PC-9 (cell line): ENCODE data around the gene MYCL. TPM values are rescaled to one million over a fixed set of nuclear protein-coding genes. Genes with fewer than 3 reads are reported as not detected.

Source experiments
- BruUV-seq: library from RNA; stranded (reverse); fragments of 400-500 nt; replicated peaks from 2 replicates; lab custom pipeline; 2021; lab: Mats Ljungman, UMichigan
- CTCF ChIA-PET: fragments of 300-600 bp; sonication (Branson Sonifier 250); formaldehyde crosslinking; loops from one replicate; lab custom pipeline; 2022; ENCODE audit warnings: antibody characterized with exemption; lab: Charles Lee
- POLR2A ChIA-PET: fragments of 300-600 bp; sonication (Branson Sonifier 250); formaldehyde crosslinking; loops from one replicate; lab custom pipeline; 2022; ENCODE audit warnings: antibody characterized with exemption; ENCODE audit not compliant: unreplicated experiment; lab: Charles Lee
- DNase-seq, 2 experiments: peaks; one replicate each; pipeline versions ENCODE4 v3.0.0 to v3.0.0-alpha.2; 2015 to 2022; ENCODE audit warnings: mixed read lengths in 1 of 2
- H2AFZ ChIP-seq: fragments of 200-600 bp; sonication (generic); 2 replicates; pipeline ENCODE4 v1.8.1; 2017; ENCODE audit warnings: antibody characterized with exemption
- H3F3A ChIP-seq: fragments of 200-600 bp; sonication (generic); 2 replicates; pipeline ENCODE4 v1.8.1; 2017; ENCODE audit warnings: antibody characterized with exemption, mild to moderate bottlenecking, low read depth; ENCODE audit not compliant: insufficient read depth
- H3K27ac ChIP-seq: fragments of 200-600 bp; sonication (generic); 2 replicates; pipeline ENCODE4 v1.6.1; 2016; ENCODE audit warnings: mixed run types
- H3K27me3 ChIP-seq: fragments of 200-600 bp; sonication (generic); 2 replicates; pipeline ENCODE4 v1.6.1; 2016; ENCODE audit warnings: low read depth, mixed run types; ENCODE audit not compliant: insufficient read depth
- H3K36me3 ChIP-seq: fragments of 200-600 bp; sonication (generic); 2 replicates; pipeline ENCODE4 v1.6.1; 2016; ENCODE audit warnings: low read depth, mixed run types
- H3K4me1 ChIP-seq: fragments of 200-600 bp; sonication (generic); replicated peaks from 2 replicates; pipeline ENCODE4 v1.6.1; 2016; ENCODE audit warnings: mixed run types; ENCODE audit not compliant: insufficient read depth
- H3K4me2 ChIP-seq: fragments of 200-600 bp; sonication (generic); 2 replicates; pipeline ENCODE4 v1.6.1; 2017; ENCODE audit warnings: mixed run types
- H3K4me3 ChIP-seq: fragments of 200-600 bp; sonication (generic); 2 replicates; pipeline ENCODE4 v1.6.1; 2016; ENCODE audit warnings: mixed run types
- H3K79me2 ChIP-seq: fragments of 200-600 bp; sonication (generic); 2 replicates; pipeline ENCODE4 v1.6.1; 2017; ENCODE audit warnings: low read depth, mixed run types
- H3K9me2 ChIP-seq: fragments of 200-600 bp; sonication (generic); 2 replicates; pipeline ENCODE4 v1.8.1; 2017; ENCODE audit warnings: mild to moderate bottlenecking; ENCODE audit not compliant: insufficient read depth
- H3K9me3 ChIP-seq: fragments of 200-600 bp; sonication (generic); 2 replicates; pipeline ENCODE4 v1.8.1; 2016; ENCODE audit warnings: low read depth; ENCODE audit not compliant: insufficient read depth
- H4K20me1 ChIP-seq: fragments of 200-600 bp; sonication (generic); 2 replicates; pipeline ENCODE4 v1.8.1; 2017; ENCODE audit not compliant: insufficient read depth
- EZH2 ChIP-seq: fragments of 200-600 bp; sonication (generic); IDR thresholded peaks from 2 replicates; pipeline ENCODE4 v1.8.0; 2017; ENCODE audit warnings: antibody characterized with exemption, low read depth
- intact Hi-C: fragments of 100-400 bp; cut with micrococcal nuclease; formaldehyde crosslinking; loops from one replicate; pipeline ENCODE4 v1.10.0; 2022; ENCODE audit not compliant: unreplicated experiment
- total RNA-seq: library from RNA; stranded (reverse); gene quantifications from 2 replicates; pipeline ENCODE4 v1.2.3, GENCODE V29; 2021
- TF ChIP-seq, protein P1 (sequence below): fragments of 200-600 bp; sonication (generic); conservative IDR thresholded peaks from 2 replicates; pipeline ENCODE4 v1.6.1; 2017; ENCODE audit warnings: mixed run types, antibody characterized with exemption, mild to moderate bottlenecking, moderate library complexity

The MYCL gene
- total RNA-seq, 1 experiment from 2014 or later: 3.8 TPM

DNA sequence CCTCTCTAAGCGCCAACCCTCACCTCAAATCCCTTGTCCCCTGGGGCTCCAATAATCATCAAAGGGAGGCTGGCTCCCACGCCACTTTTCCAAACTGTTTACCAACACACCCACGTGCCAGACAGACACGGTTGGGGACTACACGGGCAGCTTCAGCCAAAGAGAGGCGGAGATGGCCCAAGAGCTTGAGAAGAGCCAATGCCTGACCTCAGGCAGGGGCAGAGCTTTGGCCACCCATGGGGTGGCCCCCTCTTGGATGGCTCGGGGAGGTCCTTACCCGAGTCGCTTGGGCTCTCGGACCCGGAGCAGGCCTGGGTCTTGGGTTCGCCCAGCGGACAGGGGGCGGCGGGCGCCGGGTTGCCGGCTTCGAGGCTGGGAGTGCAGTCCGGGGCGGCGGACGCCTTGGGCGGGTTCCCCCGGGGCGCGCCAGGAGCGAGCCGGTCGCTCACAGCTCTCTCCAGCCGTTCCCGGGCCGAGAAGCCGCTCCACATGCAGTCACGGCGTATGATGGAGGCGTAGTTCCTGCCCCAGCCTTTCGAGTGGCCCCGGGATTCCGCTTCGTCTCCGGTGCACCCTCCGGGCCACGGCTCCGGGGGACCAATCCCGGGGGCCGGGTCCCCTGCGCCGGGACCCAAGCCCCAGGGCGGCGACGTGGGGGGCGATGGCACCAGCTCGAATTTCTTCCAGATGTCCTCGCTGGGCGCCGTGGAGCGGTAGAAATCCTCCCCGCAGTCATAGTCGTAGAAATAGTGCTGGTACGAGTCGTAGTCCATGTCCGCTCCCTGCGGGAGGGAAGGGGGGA lies 854 bp downstream of the MYCL start:
- no peaks in the 10 kb centered on the region for H4K20me1 ChIP-seq
- peaks cover 13% of the 10 kb centered on the region; the same call in 1 of the 2 replicates for H3F3A ChIP-seq
- H3K9me2 ChIP-seq: no peaks in the 10 kb centered on the region
- intact Hi-C loops: loop anchor here (2.0 to 5.0 kb wide), 3 partner anchors 16 to 131 kb away; no protein-coding TSS in a partner anchor
- H3K27ac ChIP-seq: no peak overlapping the region
- H3K9me3 ChIP-seq: no peaks in the 10 kb centered on the region
- CTCF ChIA-PET: no interaction called here
- TF ChIP-seq, protein P1, sequence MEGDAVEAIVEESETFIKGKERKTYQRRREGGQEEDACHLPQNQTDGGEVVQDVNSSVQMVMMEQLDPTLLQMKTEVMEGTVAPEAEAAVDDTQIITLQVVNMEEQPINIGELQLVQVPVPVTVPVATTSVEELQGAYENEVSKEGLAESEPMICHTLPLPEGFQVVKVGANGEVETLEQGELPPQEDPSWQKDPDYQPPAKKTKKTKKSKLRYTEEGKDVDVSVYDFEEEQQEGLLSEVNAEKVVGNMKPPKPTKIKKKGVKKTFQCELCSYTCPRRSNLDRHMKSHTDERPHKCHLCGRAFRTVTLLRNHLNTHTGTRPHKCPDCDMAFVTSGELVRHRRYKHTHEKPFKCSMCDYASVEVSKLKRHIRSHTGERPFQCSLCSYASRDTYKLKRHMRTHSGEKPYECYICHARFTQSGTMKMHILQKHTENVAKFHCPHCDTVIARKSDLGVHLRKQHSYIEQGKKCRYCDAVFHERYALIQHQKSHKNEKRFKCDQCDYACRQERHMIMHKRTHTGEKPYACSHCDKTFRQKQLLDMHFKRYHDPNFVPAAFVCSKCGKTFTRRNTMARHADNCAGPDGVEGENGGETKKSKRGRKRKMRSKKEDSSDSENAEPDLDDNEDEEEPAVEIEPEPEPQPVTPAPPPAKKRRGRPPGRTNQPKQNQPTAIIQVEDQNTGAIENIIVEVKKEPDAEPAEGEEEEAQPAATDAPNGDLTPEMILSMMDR: no peak
- no peak for TF ChIP-seq EZH2
- BruUV-seq: no TSS peak
- no peaks in the 10 kb centered on the region for H3K79me2 ChIP-seq
- POLR2A ChIA-PET: interaction anchor here (0.5 to 0.7 kb wide), 3 partner anchors 17 to 157 kb away, joined by 3 to 23 read pairs (median 5); no protein-coding TSS in a partner anchor
- H3K4me3 ChIP-seq: peak overlapping the region; percentile 71
- peaks cover 13% of the 10 kb centered on the region; the same call in 1 of the 2 replicates for H3K4me1 ChIP-seq
- DNase-seq: peak in 1 of 2 experiments; percentile 43
- H3K4me2 ChIP-seq: peak overlapping the region; percentile 98
- H2AFZ ChIP-seq: peak overlapping the region; percentile 93
- H3K27me3 ChIP-seq: peaks cover 30% of the 10 kb centered on the region
- H3K36me3 ChIP-seq: no peaks in the 10 kb centered on the region

DNA sequence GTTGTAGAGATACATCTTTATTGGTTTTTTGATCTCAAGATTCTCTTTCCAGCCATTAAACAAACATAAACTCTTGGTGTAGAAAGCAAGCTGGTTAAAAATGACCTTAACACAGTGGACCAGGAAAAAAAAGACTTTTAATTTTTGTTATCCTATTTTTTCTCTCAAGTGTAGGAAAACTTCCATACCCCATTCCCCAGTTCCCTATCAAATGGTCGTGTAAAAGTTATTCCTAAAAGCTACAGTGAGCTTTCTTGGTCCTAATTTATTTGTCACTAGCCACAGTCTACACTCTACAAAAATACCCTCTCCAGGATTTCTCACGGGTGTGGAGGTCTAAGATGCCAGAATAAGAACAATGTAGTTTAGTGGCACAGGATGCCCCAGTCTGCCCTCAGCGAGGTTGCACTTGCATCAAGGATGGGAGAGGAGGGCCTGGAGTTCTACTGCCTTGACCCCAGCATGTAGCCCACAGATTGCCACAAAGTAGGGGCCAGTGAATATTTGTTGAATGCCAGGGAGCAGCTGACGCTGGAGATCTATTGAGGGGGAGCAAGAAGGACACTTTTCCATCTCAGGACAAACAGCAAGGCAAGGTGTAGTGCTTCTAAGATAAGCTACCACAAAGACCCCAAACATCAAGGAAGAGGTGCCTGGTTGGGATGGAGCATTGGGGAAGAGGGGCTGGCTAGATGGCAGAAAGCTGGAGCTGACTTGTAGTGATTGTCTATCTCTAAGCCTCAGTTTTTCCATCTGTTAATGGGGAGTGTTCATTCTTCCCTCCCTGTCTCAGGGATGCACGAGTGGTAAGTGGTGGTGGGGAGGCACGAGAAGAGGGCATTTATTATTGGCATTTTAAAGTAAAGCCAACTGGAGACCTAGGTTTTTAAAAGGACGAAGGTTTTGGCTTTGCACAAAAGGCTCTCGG lies 1.8 kb downstream of the MYCL start:
- no peaks in the 10 kb centered on the region for H3K9me3 ChIP-seq
- no peaks in the 10 kb centered on the region for H3K79me2 ChIP-seq
- peaks cover 30% of the 10 kb centered on the region for H3K27me3 ChIP-seq
- peak overlapping the region; percentile 98; the same call in 1 of the 2 replicates for H3K4me2 ChIP-seq
- POLR2A ChIA-PET: interaction anchor here (0.7 kb wide), 1 partner anchor 315 kb away, joined by 3 read pairs; no protein-coding TSS in a partner anchor
- peak overlapping the region; percentile 71; the same call in 1 of the 2 replicates for H3K4me3 ChIP-seq
- H3K27ac ChIP-seq: no peak overlapping the region
- H4K20me1 ChIP-seq: no peaks in the 10 kb centered on the region
- no peaks in the 10 kb centered on the region for H3K9me2 ChIP-seq
- H3K4me1 ChIP-seq: peaks cover 7% of the 10 kb centered on the region; the same call in 1 of the 2 replicates
- intact Hi-C loops: loop anchor here (2.0 to 10.0 kb wide), 4 partner anchors 15 to 305 kb away; no protein-coding TSS in a partner anchor
- 0 out of 2 replicates have a peak, but pooled peaks cover 3% of the 10 kb centered on the region for H3F3A ChIP-seq
- H3K36me3 ChIP-seq: no peaks in the 10 kb centered on the region
- BruUV-seq: TSS peak; percentile 32
- TF ChIP-seq, protein P1: no peak
- TF ChIP-seq EZH2: no peak
- CTCF ChIA-PET: no interaction called here
- no peak overlapping the region for H2AFZ ChIP-seq
- DNase-seq: no peak
